Measurements from ENCODE around the gene JPT2. TPM values are rescaled to one million over a fixed set of nuclear protein-coding genes. Genes with fewer than 3 reads are reported as not detected.

The JPT2 gene
- total and polyA plus RNA-seq, 4 experiments from 2014 or later, result 4.8 to 43.1 (median 24.4) TPM

GRCh38 chr16:1641261-1641660, 36.8 kb upstream of the JPT2 start:
- ChIA-PET CTCF (ENCODE audit: partially characterized antibody) (no interaction called here), POLR2A (ENCODE audit: partially characterized antibody) (no interaction called here)
- DNase-seq, result no peak
- H3K27me3 ChIP-seq (ENCODE audit: insufficient read depth, low read length), result no peaks in the 10 kb centered on the region
- H3K4me1 ChIP-seq (ENCODE audit: insufficient read depth, low read length), result peaks cover 6% of the 10 kb centered on the region
- H3K27ac ChIP-seq (ENCODE audit: low read depth, low read length), result no peak overlapping the region
- Mint-ChIP-seq H3K4me1 (peaks cover 9 to 27% (median 16%) of the 10 kb centered on the region in 4 donors), H3K4me3 (no peak overlapping the region), H3K9me3 (no peaks in the 10 kb centered on the region), H3K36me3 (peaks cover 57 to 69% of the 10 kb centered on the region in 2 donors), H3K27ac (no peak overlapping the region), H3K27me3 (no peaks in the 10 kb centered on the region)
- intact Hi-C loops (cut with micrococcal nuclease), result no loop called here
- no peak overlapping the region for H3K4me3 ChIP-seq (ENCODE audit: low read length in 2 of 2)
- no peaks in the 10 kb centered on the region for H3K9me3 ChIP-seq (ENCODE audit: control insufficient read depth in 1 of 2, low read length in 2 of 2)
- peaks cover 66% of the 10 kb centered on the region for H3K36me3 ChIP-seq (ENCODE audit: insufficient read depth, low read length)

DNA sequence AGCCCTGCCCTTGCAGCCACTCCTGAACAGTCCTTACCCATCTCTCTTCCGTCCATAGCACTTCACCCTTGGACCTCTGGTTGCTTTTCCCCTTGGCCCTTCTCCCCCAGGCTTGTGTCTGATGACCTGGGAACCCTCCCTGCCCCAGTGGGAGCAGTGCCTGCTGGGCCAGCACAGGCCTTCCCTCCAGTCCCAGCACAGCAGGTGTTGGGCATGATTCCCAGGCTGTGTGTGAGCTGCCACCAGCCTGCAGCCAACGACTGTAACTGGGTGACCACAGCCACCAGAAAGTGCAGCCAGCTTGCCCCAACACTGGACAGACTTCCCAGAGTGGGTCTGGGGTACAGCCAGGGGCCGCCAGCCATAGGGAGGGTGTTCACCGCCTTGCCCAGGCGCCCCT, 35.9 kb upstream of the JPT2 start:
- Histone ChIP-seq H3K9me3 (ENCODE audit: control insufficient read depth in 1 of 2, low read length in 2 of 2) (no peaks in the 10 kb centered on the region), H3K4me3 (ENCODE audit: low read length in 2 of 2) (no peak overlapping the region), H3K36me3 (ENCODE audit: insufficient read depth, low read length) (peaks cover 66% of the 10 kb centered on the region), H3K27ac (ENCODE audit: low read depth, low read length) (no peak overlapping the region), H3K27me3 (ENCODE audit: insufficient read depth, low read length) (no peaks in the 10 kb centered on the region), H3K4me1 (ENCODE audit: insufficient read depth, low read length) (peaks cover 14% of the 10 kb centered on the region)
- H3K36me3 Mint-ChIP-seq, result peaks cover 62 to 73% of the 10 kb centered on the region in 2 donors
- POLR2A ChIA-PET (ENCODE audit: partially characterized antibody), result no interaction called here
- no peak overlapping the region for H3K27ac Mint-ChIP-seq
- intact Hi-C loops (cut with micrococcal nuclease), result no loop called here
- H3K4me1 Mint-ChIP-seq, result peaks cover 15 to 32% (median 22%) of the 10 kb centered on the region in 4 donors
- DNase-seq, result no peak
- no peak overlapping the region for H3K4me3 Mint-ChIP-seq
- H3K9me3 Mint-ChIP-seq, result no peaks in the 10 kb centered on the region
- H3K27me3 Mint-ChIP-seq, result no peaks in the 10 kb centered on the region
- CTCF ChIA-PET (ENCODE audit: partially characterized antibody), result no interaction called here

GRCh38 chr16:1642753-1643152, 35.3 kb upstream of the JPT2 start:
- no peaks in the 10 kb centered on the region for H3K9me3 ChIP-seq (ENCODE audit: control insufficient read depth in 1 of 2, low read length in 2 of 2)
- Mint-ChIP-seq H3K4me3 (no peak overlapping the region), H3K27ac (peak overlapping the region in 1 of 7 donors; percentile 70), H3K36me3 (peaks cover 63 to 71% of the 10 kb centered on the region in 2 donors), H3K4me1 (peaks cover 15 to 31% (median 23%) of the 10 kb centered on the region in 4 donors), H3K9me3 (no peaks in the 10 kb centered on the region), H3K27me3 (no peaks in the 10 kb centered on the region)
- peaks cover 14% of the 10 kb centered on the region for H3K4me1 ChIP-seq (ENCODE audit: insufficient read depth, low read length)
- POLR2A ChIA-PET (ENCODE audit: partially characterized antibody), result no interaction called here
- H3K36me3 ChIP-seq (ENCODE audit: insufficient read depth, low read length), result peaks cover 62% of the 10 kb centered on the region
- no peak overlapping the region for H3K4me3 ChIP-seq (ENCODE audit: low read length in 2 of 2)
- no peaks in the 10 kb centered on the region for H3K27me3 ChIP-seq (ENCODE audit: insufficient read depth, low read length)
- no peak for DNase-seq
- CTCF ChIA-PET (ENCODE audit: partially characterized antibody), result no interaction called here
- intact Hi-C loops (cut with micrococcal nuclease), result no loop called here
- H3K27ac ChIP-seq (ENCODE audit: low read depth, low read length), result no peak overlapping the region

DNA sequence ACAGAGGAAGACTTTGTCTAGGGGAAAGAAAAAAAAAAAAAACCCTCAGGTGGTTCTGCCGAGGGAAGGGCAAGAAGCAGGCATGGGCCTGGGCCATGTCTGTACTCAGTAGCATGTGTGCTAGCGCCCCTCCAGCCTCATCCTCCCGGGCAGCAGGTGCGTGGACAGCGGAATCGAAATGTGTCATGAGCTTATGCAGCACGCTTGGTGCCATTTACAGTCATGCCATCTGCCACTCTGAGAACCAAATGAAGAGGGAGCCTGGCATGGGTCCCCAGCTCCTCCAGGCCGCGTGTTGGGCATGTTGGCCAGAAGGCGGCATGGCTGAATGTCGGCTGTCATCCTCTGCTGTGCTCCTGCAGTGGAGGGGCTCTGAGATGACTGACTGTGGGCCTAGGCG, 34.6 kb upstream of the JPT2 start:
- H3K27me3 Mint-ChIP-seq, result no peaks in the 10 kb centered on the region
- CTCF ChIA-PET (ENCODE audit: partially characterized antibody), result no interaction called here

DNA sequence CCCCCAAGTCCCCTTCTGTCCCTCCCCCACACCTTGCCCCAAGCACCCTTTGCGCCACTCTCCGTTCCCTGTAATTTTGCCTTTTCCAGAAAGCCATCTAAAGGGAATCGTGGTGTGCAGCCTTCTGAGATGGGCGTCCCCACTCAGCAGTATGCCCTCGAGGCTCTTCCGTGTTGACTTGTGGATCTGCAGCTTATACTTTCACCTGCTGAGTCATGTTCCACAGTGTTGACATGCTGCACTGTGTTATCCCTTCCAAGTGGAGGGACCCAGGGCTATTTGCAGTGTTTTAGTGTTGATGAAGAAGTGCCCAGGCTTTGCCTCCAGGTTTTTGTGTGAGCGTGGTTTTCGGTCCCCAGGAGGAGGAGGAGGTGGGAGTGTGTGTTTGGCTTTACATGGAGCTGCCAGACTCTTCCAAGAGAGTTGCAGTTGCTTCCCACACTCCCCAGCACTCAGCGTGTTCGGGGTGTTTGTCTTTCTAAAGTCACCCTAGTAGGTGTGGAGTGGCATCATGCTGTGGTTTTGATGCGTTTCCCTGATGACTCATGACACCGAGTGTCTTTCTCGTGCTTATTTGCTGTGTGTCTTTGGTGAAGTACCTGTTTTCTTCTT, 32.1 kb upstream of the JPT2 start:
- H3K27ac Mint-ChIP-seq, result peak overlapping the region; percentile 15 to 97 (median 64)
- peaks cover 47 to 49% of the 10 kb centered on the region in 2 donors for H3K36me3 Mint-ChIP-seq
- no peaks in the 10 kb centered on the region for H3K27me3 ChIP-seq (ENCODE audit: insufficient read depth, low read length)
- peaks cover 15 to 36% (median 19%) of the 10 kb centered on the region in 4 donors for H3K4me1 Mint-ChIP-seq
- DNase-seq, result peak in 3 of 5 donors; percentile 1 to 51 (median 12)
- H3K4me3 ChIP-seq (ENCODE audit: low read length in 2 of 2), result no peak overlapping the region
- intact Hi-C loops (cut with micrococcal nuclease), result no loop called here
- POLR2A ChIA-PET (ENCODE audit: partially characterized antibody), result interaction anchor here (0.8 kb wide), 1 partner anchor 33 kb away, joined by 3 read pairs; no protein-coding TSS in a partner anchor
- CTCF ChIA-PET (ENCODE audit: partially characterized antibody), result no interaction called here
- H3K4me3 Mint-ChIP-seq, result peak overlapping the region in 1 of 8 donors; percentile 45
- H3K9me3 Mint-ChIP-seq, result no peaks in the 10 kb centered on the region
- H3K27me3 Mint-ChIP-seq, result no peaks in the 10 kb centered on the region
- no peak overlapping the region for H3K27ac ChIP-seq (ENCODE audit: low read depth, low read length)
- peaks cover 30% of the 10 kb centered on the region for H3K36me3 ChIP-seq (ENCODE audit: insufficient read depth, low read length)
- no peaks in the 10 kb centered on the region for H3K9me3 ChIP-seq (ENCODE audit: control insufficient read depth in 1 of 2, low read length in 2 of 2)
- peaks cover 14% of the 10 kb centered on the region for H3K4me1 ChIP-seq (ENCODE audit: insufficient read depth, low read length)

More for the DNA sequence above, 34.6 kb upstream of the JPT2 start:
- POLR2A ChIA-PET (ENCODE audit: partially characterized antibody), result no interaction called here
- H3K9me3 ChIP-seq (ENCODE audit: control insufficient read depth in 1 of 2, low read length in 2 of 2), result no peaks in the 10 kb centered on the region
- H3K27ac ChIP-seq (ENCODE audit: low read depth, low read length), result no peak overlapping the region
- no peak overlapping the region for H3K4me3 ChIP-seq (ENCODE audit: low read length in 2 of 2)
- H3K4me1 Mint-ChIP-seq, result peaks cover 15 to 32% (median 21%) of the 10 kb centered on the region in 4 donors
- peak overlapping the region in 1 of 7 donors; percentile 26 for H3K27ac Mint-ChIP-seq
- peaks cover 54% of the 10 kb centered on the region for H3K36me3 ChIP-seq (ENCODE audit: insufficient read depth, low read length)
- no peaks in the 10 kb centered on the region for H3K9me3 Mint-ChIP-seq
- H3K4me3 Mint-ChIP-seq, result no peak overlapping the region
- H3K27me3 ChIP-seq (ENCODE audit: insufficient read depth, low read length), result no peaks in the 10 kb centered on the region
- H3K4me1 ChIP-seq (ENCODE audit: insufficient read depth, low read length), result peaks cover 14% of the 10 kb centered on the region
- DNase-seq, result no peak
- intact Hi-C loops (cut with micrococcal nuclease), result no loop called here
- H3K36me3 Mint-ChIP-seq, result peaks cover 59 to 64% of the 10 kb centered on the region in 2 donors

DNA sequence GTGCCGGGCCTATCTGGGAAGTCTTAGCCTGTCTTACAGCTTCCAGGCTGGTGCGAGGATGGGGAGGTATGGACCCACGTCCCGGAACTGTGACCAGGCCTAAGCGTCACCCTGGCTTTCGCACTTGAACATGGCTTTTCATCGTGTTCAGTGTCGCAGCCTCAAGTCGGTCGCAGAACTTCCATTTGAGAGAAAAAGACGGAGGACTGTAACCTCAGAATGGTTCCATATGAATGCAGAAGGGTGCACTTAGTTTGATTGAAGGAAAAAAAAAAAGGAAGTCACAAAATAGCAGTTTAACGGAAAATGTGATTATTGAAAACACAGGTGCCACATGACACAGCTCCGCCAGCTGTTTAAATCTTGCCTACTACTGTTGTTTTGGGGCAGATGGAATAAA, 30.2 kb upstream of the JPT2 start:
- H3K9me3 ChIP-seq (ENCODE audit: control insufficient read depth in 1 of 2, low read length in 2 of 2), result no peaks in the 10 kb centered on the region

GRCh38 chr16:1650131-1650530, 27.9 kb upstream of the JPT2 start:
- Histone ChIP-seq H3K36me3 (ENCODE audit: insufficient read depth, low read length) (peaks cover 23% of the 10 kb centered on the region), H3K27me3 (ENCODE audit: insufficient read depth, low read length) (no peaks in the 10 kb centered on the region), H3K4me1 (ENCODE audit: insufficient read depth, low read length) (peaks cover 14% of the 10 kb centered on the region), H3K9me3 (ENCODE audit: control insufficient read depth in 1 of 2, low read length in 2 of 2) (no peaks in the 10 kb centered on the region), H3K27ac (ENCODE audit: low read depth, low read length) (no peak overlapping the region), H3K4me3 (ENCODE audit: low read length in 2 of 2) (no peak overlapping the region)
- Mint-ChIP-seq H3K27ac (no peak overlapping the region), H3K4me1 (peaks cover 14 to 25% (median 19%) of the 10 kb centered on the region in 4 donors), H3K36me3 (peaks cover 43 to 49% of the 10 kb centered on the region in 2 donors), H3K27me3 (no peaks in the 10 kb centered on the region), H3K9me3 (peaks cover 0 to 2% (median 0%) of the 10 kb centered on the region in 8 donors), H3K4me3 (no peak overlapping the region)
- POLR2A ChIA-PET (ENCODE audit: partially characterized antibody), result no interaction called here
- CTCF ChIA-PET (ENCODE audit: partially characterized antibody), result no interaction called here
- DNase-seq, result no peak
- intact Hi-C loops (cut with micrococcal nuclease), result no loop called here

More for the DNA sequence above, 30.2 kb upstream of the JPT2 start:
- no peaks in the 10 kb centered on the region for H3K27me3 Mint-ChIP-seq
- H3K27ac Mint-ChIP-seq, result peak overlapping the region in 1 of 7 donors; percentile 37
- Histone ChIP-seq H3K4me3 (ENCODE audit: low read length in 2 of 2) (no peak overlapping the region), H3K27me3 (ENCODE audit: insufficient read depth, low read length) (no peaks in the 10 kb centered on the region), H3K27ac (ENCODE audit: low read depth, low read length) (no peak overlapping the region), H3K36me3 (ENCODE audit: insufficient read depth, low read length) (peaks cover 22% of the 10 kb centered on the region), H3K4me1 (ENCODE audit: insufficient read depth, low read length) (peaks cover 14% of the 10 kb centered on the region)
- H3K4me3 Mint-ChIP-seq, result no peak overlapping the region
- peaks cover 0 to 2% (median 0%) of the 10 kb centered on the region in 8 donors for H3K9me3 Mint-ChIP-seq
- H3K36me3 Mint-ChIP-seq, result peaks cover 45 to 51% of the 10 kb centered on the region in 2 donors
- DNase-seq, result no peak
- peaks cover 17 to 33% (median 23%) of the 10 kb centered on the region in 4 donors for H3K4me1 Mint-ChIP-seq
- POLR2A ChIA-PET (ENCODE audit: partially characterized antibody), result no interaction called here
- CTCF ChIA-PET (ENCODE audit: partially characterized antibody), result interaction anchor here (1.2 kb wide), 1 partner anchor 57 kb away, joined by 4 read pairs; no protein-coding TSS in a partner anchor
- intact Hi-C loops (cut with micrococcal nuclease), result no loop called here

Measured in CD4-positive, alpha-beta memory T cell (primary cell).